HUDEP-2 (cell line): Measurements from ENCODE around the gene PRR20G.
A peak's percentile ranks its signal among the peaks of the same experiment; 100 is the strongest.

Experiments
- DNase-seq, 76 experiments: peaks; one replicate each; lab custom pipeline; 2025; ENCODE audit not compliant: unreplicated experiment in 76 of 76; lab: John Stamatoyannopoulos, UW

PRR20G gene

DNA sequence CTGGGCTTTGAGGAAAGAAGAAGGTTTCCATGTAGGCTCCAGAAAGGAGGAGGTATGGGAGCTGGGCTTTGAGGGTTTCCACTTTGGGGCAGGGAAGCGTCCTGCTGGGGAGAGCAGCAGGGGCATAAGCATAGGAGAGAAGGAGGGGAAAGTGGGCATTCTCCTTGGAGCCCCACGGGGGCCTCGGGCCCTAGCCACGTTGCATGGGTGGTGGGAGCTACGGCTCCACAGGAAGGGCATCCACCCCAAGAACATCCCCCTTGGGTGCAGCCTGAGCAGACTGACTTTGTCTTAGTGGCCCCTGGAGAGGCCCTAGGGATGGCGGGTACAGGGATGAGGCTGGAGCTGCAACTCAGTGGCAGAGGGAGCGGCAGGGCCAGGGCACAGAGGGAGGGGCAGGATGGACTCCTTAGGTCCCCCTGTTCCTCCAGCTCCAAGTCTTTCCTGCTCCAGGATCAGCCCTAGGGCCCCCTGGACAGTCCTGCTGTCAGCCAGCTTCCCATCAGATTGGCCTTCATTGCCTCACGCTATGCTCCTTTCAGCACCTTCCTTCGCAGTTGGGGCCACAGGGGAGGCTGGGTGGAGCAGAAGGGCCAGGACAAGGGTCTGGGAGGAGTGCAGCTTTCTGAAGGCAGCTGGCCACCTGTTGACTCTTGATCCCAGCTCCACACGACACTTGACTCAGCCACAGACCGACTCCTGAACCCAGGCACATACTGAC, 22.9 kb downstream of the PRR20G start:
- no peak for DNase-seq

DNA sequence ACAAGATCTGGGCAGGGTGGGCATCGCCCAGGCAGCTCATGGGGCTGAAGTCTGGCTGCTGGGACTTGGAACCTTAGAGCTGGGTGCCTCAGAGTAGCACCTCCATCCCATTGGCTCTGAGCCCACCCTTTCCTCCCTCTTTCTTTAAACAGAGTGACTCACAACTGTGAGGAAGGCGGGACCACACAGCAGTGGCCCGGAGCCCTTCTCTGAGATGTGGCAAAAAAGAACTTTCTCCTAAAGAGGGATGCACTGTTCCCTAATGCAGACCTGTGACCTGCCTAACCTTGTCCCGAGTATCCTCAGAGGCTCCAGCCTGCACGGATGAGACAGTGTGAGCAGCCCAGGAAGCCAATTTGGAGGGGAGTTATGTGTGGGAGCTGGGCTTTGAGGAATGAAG, 23.6 kb downstream of the PRR20G start:
- no peak for DNase-seq

DNA sequence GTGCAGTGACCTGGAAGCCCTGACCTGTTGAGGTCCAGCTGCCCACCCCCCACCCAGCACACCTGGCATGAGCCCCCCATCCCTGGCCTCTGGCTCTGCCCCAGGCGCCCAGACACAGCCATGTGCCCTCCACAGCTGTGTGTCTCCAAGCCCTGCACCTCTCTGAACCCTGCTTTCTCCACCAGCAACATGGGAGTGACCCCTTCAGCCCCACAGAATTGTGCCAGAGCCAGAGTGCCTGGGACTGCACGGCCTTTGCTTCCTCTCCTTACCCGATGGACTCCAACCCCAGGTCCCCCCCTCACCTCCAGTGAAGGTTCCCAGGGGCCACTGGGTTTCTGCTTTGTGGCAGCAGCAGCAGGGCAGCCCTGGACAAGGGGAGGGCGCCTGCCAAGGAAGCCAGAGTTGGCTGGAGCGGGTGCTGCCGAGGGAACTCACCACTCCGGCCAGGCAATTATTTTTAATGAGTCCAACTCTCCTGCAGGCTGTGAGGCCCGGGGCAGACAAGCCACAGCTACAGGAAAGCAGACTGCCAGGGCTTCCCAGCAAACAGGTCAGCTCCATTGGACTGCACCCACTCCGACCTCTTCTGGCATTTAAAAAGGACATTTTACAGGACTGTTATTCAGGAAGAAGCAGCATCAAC, 24.1 kb downstream of the PRR20G start:
- DNase-seq, result no peak

DNA sequence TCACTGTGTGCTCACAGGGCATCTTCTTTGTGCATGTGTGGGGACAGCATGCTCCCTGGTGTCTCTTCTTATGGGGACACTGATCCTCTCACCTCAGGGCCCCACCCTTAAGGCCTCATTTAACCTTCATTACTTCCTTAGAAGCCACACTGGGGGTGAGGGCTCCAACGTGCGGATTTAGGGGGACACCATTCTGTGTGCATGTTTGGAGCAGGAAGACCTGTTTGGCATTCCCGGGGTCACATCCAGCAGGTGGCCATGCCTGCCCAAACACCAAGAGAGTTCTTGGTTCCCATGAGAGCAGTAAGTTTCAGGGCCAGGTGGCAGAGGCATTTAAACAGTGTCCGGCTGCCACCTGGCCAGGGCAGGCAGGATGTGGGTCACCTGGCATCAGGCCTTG, 24.8 kb downstream of the PRR20G start:
- DNase-seq, result no peak

DNA sequence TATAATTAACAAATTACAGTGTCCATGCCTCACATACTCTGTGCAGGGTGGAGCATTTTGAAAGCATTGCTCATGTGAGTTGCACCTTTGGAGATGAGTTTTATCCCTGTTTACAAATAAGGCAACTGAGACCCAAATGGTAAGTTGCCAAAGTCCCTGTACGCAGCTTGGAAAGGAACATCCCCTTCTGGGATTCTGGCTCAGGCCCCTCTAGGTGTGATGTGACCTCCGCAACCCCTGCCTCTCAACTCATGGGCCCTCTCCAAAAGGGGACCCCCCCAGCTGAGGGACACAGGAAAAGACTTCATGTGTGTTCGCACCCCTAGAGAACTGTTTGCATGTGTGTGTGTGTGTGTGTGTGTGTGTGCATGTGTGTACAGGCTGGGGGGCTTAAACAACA, 25.3 kb downstream of the PRR20G start:
- no peak for DNase-seq

DNA sequence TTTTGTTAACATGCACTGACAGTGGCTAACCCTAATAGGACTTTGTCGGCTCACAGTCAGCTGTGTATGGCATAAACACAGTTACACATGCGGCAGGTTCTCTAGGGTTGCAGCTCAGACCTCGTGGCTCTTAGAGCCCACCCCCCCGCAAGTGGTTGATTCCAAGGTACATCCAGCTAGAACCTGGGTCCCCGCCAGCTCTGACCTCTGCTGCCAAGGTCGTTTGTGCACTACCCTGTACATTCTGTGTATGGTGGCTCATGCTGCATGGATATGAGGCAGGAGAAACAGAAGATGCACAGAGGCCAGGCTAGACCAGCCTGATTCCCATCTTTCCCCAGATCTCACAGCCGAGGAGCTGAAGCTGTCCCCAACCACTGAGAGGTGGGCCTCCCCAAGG, 25.9 kb downstream of the PRR20G start:
- DNase-seq, result no peak

DNA sequence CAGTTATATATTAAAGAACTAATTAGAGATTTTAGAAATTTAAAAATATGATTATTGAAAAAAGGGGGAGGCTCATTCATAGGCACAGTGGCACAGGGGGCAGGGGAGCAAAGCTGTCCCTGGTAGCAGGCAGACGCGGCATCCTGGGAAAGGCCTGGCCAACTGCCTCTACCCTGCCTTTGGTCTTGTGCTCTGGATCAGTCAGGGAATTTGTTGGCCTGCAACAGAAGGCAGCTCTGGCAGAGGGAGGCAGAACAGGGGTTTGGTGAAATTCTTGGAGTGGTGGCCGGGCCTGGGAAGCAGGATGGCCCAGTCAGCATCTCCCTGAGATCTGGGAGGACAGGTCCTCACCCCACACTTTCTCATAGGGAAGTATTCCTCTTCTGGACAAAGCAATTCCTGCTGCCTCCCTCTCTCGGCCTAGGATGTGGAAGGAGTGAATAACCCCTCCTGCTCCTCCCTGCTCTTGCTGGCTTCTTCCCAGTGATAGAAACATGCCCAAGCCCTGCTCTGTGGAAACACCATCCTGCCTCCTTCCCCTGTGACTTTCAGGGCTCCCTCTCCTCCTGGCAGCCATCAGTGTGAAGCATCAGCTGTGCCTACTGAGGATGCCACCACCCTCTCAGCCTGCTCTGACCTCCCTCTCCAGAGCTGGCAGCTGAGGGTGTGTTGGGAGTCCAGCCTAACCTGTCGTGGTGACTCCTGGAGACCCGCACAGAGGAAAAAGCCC, 26.9 kb downstream of the PRR20G start:
- no peak for DNase-seq

DNA sequence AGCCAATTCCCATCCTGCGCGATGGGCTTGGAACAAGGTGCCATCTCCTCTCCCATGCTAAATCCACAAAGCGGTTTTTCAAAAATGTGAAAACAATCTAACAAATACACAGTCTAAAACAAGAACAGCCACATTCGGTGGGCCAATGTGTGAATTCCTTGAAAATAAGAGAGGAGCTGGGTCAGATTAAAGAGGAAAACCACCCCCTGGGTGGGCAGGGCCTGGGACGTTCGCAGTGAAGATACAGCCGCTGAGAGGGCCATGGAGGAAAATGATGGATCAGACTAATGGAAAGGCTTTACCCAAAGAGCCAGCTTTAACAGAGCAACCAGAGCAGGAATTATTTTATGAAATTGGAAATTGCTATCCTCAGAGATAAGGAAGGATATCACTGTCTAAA, 27.4 kb downstream of the PRR20G start:
- no peak for DNase-seq

DNA sequence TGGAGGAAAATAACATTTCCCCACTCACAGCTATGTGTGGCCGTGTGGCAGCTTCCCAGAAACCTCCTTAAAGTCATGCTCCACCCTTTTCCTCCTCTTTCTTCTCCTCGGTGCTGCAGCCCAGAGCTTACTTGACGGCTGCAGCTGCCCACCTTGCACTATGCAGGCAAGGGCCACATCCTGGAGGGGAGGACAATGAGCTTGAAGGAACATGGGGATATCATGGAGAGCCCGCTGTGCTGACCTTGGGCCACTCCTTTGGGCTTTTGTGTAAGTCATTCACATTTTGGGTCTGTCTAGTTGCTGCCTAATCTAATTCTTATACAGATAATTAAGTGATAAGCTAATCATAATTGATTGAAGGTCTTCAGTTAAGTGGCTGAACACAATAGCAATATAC, 28.0 kb downstream of the PRR20G start:
- DNase-seq, result no peak

DNA sequence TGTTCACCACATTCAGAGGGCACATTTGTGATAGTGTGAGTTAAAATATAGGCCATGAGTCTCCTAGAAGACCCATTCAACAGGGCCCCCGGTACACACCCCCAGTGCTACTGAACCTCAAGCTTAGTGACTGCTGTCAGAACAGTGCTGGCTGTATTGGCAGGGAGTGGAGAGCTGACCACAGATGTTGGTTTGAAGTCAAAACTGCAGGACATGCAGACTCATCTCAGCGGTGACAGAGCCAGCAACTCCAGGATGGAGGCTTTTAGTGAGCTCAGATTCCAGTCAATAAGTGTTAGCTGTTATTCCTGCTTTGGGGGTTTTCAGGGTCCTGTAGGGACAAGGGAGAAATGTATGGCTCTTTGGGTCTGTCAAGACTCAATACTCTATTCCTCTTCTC, 29.1 kb downstream of the PRR20G start:
- no peak for DNase-seq

DNA sequence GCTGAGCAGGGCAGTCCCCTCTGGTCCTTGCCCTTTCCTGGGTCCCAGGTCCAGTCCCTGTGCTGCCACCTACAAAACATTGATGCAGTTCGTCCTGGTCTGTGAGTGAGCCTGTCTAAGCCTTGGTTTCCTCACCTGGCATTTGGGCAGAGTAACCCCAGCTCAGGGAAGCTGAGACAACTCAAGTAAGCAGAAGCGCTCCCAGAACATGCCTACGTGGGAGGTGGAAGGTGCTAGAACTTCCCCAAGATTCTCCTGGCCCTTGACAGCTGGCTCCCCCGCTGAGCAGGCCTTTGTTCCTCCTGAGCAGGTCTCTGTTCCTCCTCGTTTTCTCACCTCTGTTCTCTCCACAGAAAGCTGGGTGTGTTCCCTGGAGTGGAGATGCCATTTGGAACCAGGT, 30.5 kb downstream of the PRR20G start:
- DNase-seq, result no peak

DNA sequence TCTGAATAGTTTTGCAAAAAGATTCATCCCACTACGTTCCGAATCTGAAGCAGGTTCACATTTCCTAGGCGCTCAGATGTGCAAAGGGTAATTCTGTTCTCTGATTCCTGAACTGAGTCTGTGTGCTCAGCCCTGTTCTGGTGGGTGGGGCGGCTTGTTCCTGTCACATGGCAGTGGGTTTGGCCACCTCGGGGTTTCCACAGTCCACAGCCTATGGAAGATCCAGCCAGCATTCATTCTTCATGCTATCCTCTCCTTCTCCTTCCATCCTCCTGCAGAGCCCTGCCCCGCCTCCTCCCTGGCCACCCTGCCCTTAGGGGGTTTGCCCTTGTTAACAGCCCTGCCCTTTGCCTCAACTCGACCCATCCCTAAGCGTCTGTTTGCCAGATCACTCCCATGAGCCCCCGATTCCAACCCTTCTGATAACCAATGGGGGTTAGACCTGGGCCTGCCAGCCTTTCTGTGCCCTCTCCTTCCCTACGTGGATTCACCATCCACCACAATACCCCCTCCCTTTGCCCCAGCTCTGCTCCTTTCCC, 31.0 kb downstream of the PRR20G start:
- no peak for DNase-seq

DNA sequence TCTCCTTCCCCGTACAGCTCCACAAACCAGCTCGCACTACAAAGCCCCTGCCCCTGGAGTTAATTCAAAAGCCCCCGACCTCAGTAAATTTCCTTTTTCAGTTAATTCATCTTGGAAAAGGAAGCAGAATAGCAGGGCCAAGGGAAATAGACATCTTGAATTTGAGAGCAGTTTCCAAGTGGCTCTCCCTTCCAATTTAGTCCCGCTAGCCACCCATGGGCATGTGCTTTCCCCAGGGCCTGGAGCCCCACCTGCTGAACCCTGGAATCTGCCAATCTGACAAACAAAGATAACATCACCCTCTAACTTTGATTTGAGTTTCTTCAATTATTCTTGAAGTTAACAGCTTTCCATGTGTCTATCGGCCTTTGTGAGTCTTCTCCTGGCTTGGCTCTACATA, 31.7 kb downstream of the PRR20G start:
- no peak for DNase-seq

DNA sequence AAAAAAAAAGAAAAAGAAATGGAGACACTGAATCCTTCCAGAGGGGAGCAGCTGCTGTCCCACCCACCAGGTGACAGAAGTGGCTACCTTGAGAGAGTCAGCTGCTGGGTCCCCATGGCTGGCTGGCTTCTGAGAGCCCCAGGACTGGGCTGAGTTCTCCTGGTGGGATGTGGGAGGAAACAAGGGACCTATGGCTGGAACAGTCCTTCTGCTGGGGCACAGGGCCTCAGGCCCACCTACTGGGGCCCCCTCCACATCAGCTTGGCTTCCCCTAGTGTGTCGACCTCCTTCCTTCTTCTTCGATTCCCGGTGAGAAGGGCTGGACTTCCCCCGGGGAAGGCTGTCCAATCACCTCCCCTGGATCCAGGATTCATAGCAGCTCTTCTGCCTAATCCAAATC, 32.3 kb downstream of the PRR20G start:
- no peak for DNase-seq

DNA sequence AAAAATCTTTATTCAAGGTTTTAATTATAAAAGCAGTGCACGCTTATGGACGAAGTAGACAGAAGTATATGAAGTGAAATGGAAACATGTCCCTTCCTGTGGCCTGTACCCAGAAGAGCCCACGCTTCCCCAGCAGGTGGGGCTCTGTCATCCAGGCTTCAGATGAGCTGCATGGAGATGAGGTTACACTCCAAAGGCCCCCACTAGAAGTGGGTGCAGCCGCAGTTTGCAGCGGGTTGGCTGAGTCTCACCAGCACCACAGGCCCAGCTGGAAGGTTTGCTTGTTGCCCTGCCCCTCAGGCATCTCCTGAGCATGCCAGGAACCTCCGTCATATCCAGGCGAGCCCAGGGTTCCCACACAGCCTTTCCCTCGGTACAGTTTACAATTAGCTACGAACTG, 33.1 kb downstream of the PRR20G start:
- peak in 3 of 76 experiments; percentile 2 to 6 (median 4) for DNase-seq

DNA sequence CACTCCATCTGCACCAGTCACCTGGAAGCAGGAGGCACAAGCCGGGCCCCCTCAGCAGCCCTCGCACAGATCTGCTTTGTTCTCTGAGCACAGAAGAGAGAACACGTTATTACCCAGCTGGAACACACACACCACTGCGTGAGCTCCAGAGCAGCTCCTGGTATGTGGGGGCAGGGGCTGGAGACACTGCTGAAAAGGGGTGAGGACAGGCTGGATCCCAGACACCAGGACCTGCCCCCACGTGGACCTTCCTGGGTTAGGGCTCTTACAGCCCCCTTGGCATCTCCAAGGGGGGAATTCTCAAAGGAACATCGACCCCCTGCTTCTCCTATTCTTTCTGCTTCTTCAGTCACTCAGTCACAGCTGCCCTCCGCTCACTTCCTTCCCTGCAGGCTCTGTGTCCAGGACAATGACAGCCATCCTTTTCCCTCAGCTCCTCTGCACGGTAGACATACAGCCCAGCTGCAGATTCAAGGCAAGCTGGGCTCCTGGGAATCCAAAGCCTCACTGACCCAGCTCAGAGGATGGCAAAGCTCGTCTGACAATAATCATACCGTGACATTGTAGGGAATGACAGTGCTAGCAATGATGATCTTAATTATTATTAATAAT, 33.7 kb downstream of the PRR20G start:
- no peak for DNase-seq

DNA sequence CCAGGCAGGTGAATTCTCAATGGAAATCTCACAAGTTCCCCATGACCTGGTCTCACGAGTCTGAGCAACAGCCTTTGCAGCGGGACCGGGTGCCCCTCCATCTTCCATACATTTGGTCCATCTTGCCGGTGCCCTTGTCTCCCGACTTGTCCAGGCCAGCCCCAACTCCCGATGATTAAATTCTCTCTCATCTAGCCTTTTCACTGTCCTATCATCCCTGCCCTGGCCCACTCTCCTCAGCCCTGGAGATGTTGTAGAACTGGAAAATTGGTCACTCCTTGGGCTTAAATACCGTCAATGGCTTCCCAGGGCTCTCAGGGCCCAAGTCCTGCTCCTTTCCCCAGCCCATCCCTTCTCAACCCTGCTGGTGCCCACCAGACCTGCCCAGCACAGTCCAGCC, 34.4 kb downstream of the PRR20G start:
- no peak for DNase-seq

DNA sequence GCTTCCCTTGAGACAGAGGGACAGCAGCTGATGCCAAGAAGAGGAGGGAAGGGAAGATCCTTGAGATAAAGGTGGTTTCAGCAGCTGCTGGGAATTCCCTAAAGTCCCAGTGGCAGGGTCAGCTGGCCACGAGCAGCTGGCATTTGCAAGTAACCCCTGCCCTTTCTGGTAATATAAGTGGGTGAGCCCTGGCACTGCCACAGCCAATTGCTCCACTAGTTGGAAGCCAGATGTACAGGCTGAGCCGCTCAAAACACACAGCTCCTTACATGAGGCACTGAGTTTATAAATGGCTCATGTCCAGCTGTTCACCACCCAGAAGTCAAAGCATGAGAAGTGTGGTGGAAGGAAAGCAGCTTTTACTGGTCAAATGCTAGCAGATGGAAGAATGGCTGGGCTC, 35.4 kb downstream of the PRR20G start:
- no peak for DNase-seq

DNA sequence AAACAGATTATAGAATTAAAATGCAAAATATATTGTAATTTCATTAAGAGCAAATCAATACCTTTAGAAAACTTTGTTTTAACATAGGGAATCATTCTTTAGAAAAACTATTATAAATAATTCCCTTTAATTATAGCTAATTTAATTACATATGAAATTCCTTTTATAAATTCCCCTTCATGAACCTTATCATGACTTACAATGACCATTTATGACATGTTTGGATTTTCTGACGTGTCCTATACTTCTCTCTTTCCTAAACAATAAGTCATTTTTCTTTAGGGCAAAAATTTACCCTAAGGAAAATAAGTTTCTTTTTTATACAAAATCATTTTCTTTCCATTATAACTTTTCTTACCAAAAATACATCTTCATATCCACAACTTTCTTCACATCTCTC, 37.8 kb downstream of the PRR20G start:
- no peak for DNase-seq

DNA sequence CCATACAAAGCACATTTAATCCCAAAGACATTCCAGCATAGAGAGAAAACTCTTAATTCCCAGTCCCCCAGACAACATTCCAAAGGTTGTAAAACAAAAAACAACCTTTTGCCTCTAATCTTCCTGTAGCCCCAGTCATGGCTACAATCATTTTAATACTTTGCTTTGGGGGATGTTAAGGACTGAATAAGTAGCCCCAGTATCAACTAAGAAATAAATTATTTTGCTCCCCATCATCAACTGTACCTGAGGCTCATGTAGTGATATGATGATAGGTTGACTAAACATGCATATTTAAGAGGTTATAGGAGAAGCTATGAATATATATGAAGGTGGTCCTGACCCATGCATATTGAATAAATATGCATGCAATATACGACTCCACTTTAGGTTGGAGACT, 40.6 kb downstream of the PRR20G start:
- no peak for DNase-seq

DNA sequence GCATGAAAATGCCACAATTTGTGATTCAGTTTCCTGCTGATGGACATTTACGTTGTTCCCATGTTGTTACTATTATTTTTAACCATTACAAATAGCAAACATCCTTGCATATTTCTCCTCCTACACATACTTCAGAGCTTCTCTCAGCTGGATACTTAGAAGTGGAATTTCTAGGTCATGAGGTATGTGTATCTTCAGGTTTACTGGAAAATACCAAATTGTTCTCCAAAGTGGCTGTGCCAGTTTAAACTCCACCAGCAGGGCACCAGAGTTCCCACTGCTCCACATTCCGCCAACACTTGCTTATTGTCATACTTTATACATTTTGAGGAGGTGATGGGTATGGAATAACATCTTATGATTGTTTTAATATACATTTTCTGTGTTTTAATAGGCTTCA, 49.2 kb downstream of the PRR20G start:
- no peak for DNase-seq
